GM12865 (cell line): ENCODE measurements around the gene POLR2C.
A peak's percentile ranks its signal among the peaks of the same experiment; 100 is the strongest.

Source experiments
- DNase-seq: peaks from one replicate; pipeline ENCODE4 v3.0.0; 2010; ENCODE audit warnings: low read depth
- H3K4me3 ChIP-seq: 2 replicates; pipeline ENCODE4 v1.5.1; 2011; ENCODE audit warnings: mild to moderate bottlenecking, low read depth, low read length, control low read depth
- CTCF ChIP-seq: IDR thresholded peaks from 2 replicates; pipeline ENCODE4 v1.5.1; 2011; ENCODE audit warnings: low read length, control low read depth, low read depth, inconsistent platforms; ENCODE audit not compliant: insufficient read depth; ENCODE audit errors: missing control alignments

Gene POLR2C

GRCh38 chr16:57447186-57447962, 15.1 kb upstream of the POLR2C start, which contains the start of the genes CIAPIN1 and COQ9:
CIAPIN1 (minus strand) TSS chr16:57447385; CDS start chr16:57440928, 6,457 bp downstream.
COQ9 (plus strand) TSS chr16:57447479; CDS start chr16:57447506, 27 bp downstream.
- H3K4me3 ChIP-seq: peak within 1 kb of the TSS; percentile 85
- DNase-seq: peak; percentile 96
- no peak for TF ChIP-seq CTCF

GRCh38 chr16:57452021-57452420, 10.5 kb upstream of the POLR2C start:
- no peak overlapping the region for H3K4me3 ChIP-seq
- no peak for DNase-seq
- no peak for TF ChIP-seq CTCF

GRCh38 chr16:57462978-57463362, 491 bp downstream of the POLR2C start:
- no peak for TF ChIP-seq CTCF

GRCh38 chr16:57464523-57464922, 2.0 kb downstream of the POLR2C start:
- no peak overlapping the region for H3K4me3 ChIP-seq
- TF ChIP-seq CTCF: no peak
- DNase-seq: no peak

More at GRCh38 chr16:57462978-57463362, 491 bp downstream of the POLR2C start:
- peak overlapping the region; percentile 75 for H3K4me3 ChIP-seq
- DNase-seq: no peak

- DNase-seq: no peak
- no peak for TF ChIP-seq CTCF
- no peak overlapping the region for H3K4me3 ChIP-seq
Observed at GRCh38 chr16:57468346-57468745, 5.9 kb downstream of the POLR2C start.

- H3K4me3 ChIP-seq: no peak overlapping the region
- DNase-seq: no peak
- no peak for TF ChIP-seq CTCF
Observed at GRCh38 chr16:57469046-57469445, 6.6 kb downstream of the POLR2C start.
